HepG2 (cell line): ENCODE results near the gene SREK1. TPM values are rescaled to one million over a fixed set of nuclear protein-coding genes. Genes with fewer than 3 reads are reported as not detected.
A peak's percentile ranks its signal among the peaks of the same experiment; 100 is the strongest.

ENCODE experiments used
- ELF1 ChIP-seq: sonication (generic); formaldehyde crosslinking; IDR thresholded peaks from 2 replicates; pipeline ENCODE4 v1.4.0; 2020; ENCODE audit warnings: missing genetic modification reagents
- HIC2 ChIP-seq: sonication (generic); formaldehyde crosslinking; IDR thresholded peaks from 2 replicates; pipeline ENCODE4 v1.9.0; 2022; ENCODE audit warnings: low read depth, missing genetic modification reagents
- HNRNPH1 ChIP-seq: fragments of 200-400 bp; formaldehyde crosslinking; optimal IDR thresholded peaks from 2 replicates; pipeline ENCODE3; 2017; ENCODE audit warnings: mild to moderate bottlenecking, low read depth, low read length
- RARA ChIP-seq: IDR thresholded peaks from 2 replicates; pipeline ENCODE4 v1.6.1; 2016; ENCODE audit warnings: missing genetic modification reagents, missing compliant biosample characterization
- SIN3A ChIP-seq: IDR thresholded peaks from 2 replicates; pipeline ENCODE4 v1.6.1; 2011; ENCODE audit warnings: low read depth, mild to moderate bottlenecking, control low read depth, low read length, borderline replicate concordance
- SMAD3 ChIP-seq: sonication (generic); formaldehyde crosslinking; IDR thresholded peaks from 2 replicates; pipeline ENCODE4 v1.4.0; 2020; ENCODE audit warnings: missing genetic modification reagents
- SMARCC2 ChIP-seq: fragments of 450-650 bp; IDR thresholded peaks from 2 replicates; pipeline ENCODE4 v1.6.1; 2017; ENCODE audit warnings: antibody characterized with exemption, mild to moderate bottlenecking
- TBP ChIP-seq: sonication (generic); formaldehyde crosslinking; IDR thresholded peaks from 2 replicates; pipeline ENCODE4 v1.5.0; 2020; ENCODE audit warnings: missing genetic modification reagents
- TMF1 ChIP-seq: sonication (generic); formaldehyde crosslinking; IDR thresholded peaks from 2 replicates; pipeline ENCODE4 v1.8.1; 2022; ENCODE audit warnings: low read depth, missing genetic modification reagents
- YEATS2 ChIP-seq: sonication (generic); formaldehyde crosslinking; IDR thresholded peaks from 2 replicates; pipeline ENCODE4 v1.4.0; 2020; ENCODE audit warnings: missing genetic modification reagents, borderline replicate concordance
- YY1 ChIP-seq: IDR thresholded peaks from 2 replicates; pipeline ENCODE4 v1.6.1; 2011; ENCODE audit warnings: low read length, low read depth, moderate library complexity, mild to moderate bottlenecking; ENCODE audit not compliant: insufficient read depth, insufficient replicate concordance
- ZFP36L1 ChIP-seq: sonication (generic); formaldehyde crosslinking; IDR thresholded peaks from 2 replicates; pipeline ENCODE4 v1.8.0; 2022; ENCODE audit warnings: mild to moderate bottlenecking, missing genetic modification reagents, moderate library complexity
- ZMAT3 ChIP-seq: sonication (generic); formaldehyde crosslinking; conservative IDR thresholded peaks from 2 replicates; pipeline ENCODE4 v1.7.0; 2021; ENCODE audit warnings: missing genetic modification reagents
- ZNF326 ChIP-seq: sonication (generic); formaldehyde crosslinking; IDR thresholded peaks from 2 replicates; pipeline ENCODE4 v1.4.0; 2020; ENCODE audit warnings: missing genetic modification reagents, borderline replicate concordance
- ZNF724P ChIP-seq: sonication (generic); formaldehyde crosslinking; IDR thresholded peaks from 2 replicates; pipeline ENCODE4 v1.8.0; 2022; ENCODE audit warnings: missing genetic modification reagents, borderline replicate concordance
- ZNF891 ChIP-seq: sonication (generic); formaldehyde crosslinking; IDR thresholded peaks from 2 replicates; pipeline ENCODE4 v1.5.0; 2020; ENCODE audit warnings: mild to moderate bottlenecking, missing genetic modification reagents
- polyA plus RNA-seq, 8 experiments: library from polyadenylated mRNA; depleted of rRNA in 3 of 8; stranded (reverse) in 7 of 8; unstranded in 1 of 8; fragments of >200 nt; fragmentation: Illumina TruSeq in 4 of 8; extraction: Trizol in 4 of 8; gene quantifications; 2 replicates each; pipeline versions ENCODE4 v1.2.1 to v1.2.3, GENCODE V29; 2011 to 2016; ENCODE audit warnings: low read depth in 4 of 8, missing spikeins in 1 of 8, mixed read lengths in 1 of 8; ENCODE audit not compliant: insufficient read depth in 1 of 8
- total RNA-seq, 5 experiments: library from RNA; depleted of rRNA; stranded (reverse); fragments of >200 nt; fragmentation: Illumina TruSeq; extraction: Trizol; gene quantifications; 2 replicates each; pipeline ENCODE4 v1.2.3, GENCODE V29; 2016; ENCODE audit warnings: low read depth in 1 of 5
- TF ChIP-seq, protein P1 (sequence below): sonication (generic); formaldehyde crosslinking; conservative IDR thresholded peaks from 2 replicates; pipeline ENCODE4 v1.4.0; 2020; ENCODE audit warnings: missing genetic modification reagents
- TF ChIP-seq, protein P2 (sequence below), 2 experiments: sonication (generic) in 1 of 2; formaldehyde crosslinking in 1 of 2; IDR thresholded peaks; 2 replicates each; pipeline versions ENCODE4 v1.6.1 to v1.9.0; 2014 to 2022; ENCODE audit warnings: antibody characterized with exemption in 1 of 2, borderline replicate concordance in 1 of 2, inconsistent platforms in 1 of 2, low read depth in 1 of 2, missing genetic modification reagents in 1 of 2

SREK1 gene
- total and polyA plus RNA-seq, 2 of the 13 experiments (the other 11 are each of a cell fraction or from before 2014, with no cell fraction given), result 60.6 to 90.9 TPM

DNA sequence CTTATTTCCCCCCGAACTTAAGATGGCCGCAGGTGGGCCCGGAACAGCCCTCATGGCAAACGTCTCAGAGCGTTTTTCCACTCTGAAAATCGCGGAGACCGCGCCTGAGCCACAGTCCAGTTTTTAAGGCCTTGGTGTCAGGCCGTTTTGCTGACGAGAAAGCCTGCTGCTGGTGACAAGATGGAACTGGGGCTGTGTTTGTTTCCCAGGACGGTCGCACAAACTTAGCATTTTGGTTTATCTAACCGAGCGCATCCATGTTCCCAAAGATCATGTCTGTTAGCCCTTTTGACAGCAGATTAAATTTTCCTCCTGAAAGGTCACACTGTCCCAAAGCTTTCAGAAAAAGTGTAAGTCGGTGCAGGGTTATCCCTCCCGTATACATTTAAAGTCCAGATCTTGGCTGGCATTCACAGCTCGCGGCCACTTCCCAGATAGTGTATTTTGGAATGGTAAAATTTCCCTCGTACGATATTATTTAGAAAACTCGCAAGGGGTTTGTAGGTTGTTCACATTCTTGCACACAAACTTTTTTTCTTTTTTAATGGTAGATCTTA, 812 bp downstream of the SREK1 start (continued):
- TF ChIP-seq HIC2 (CRISPR knock-in tag), result peak; percentile 9; the same call in 1 of the 2 replicates
- peak; percentile 17; the same call in 1 of the 2 replicates for TF ChIP-seq RARA (CRISPR knock-in tag)
- TF ChIP-seq ZNF326 (CRISPR knock-in tag), result no peak
- TF ChIP-seq YY1, result peak; percentile 96
- TF ChIP-seq ZNF724P (CRISPR knock-in tag), result 0 out of 2 replicates have a peak, but pooled peaks have one; percentile 11
- TF ChIP-seq, protein P1, sequence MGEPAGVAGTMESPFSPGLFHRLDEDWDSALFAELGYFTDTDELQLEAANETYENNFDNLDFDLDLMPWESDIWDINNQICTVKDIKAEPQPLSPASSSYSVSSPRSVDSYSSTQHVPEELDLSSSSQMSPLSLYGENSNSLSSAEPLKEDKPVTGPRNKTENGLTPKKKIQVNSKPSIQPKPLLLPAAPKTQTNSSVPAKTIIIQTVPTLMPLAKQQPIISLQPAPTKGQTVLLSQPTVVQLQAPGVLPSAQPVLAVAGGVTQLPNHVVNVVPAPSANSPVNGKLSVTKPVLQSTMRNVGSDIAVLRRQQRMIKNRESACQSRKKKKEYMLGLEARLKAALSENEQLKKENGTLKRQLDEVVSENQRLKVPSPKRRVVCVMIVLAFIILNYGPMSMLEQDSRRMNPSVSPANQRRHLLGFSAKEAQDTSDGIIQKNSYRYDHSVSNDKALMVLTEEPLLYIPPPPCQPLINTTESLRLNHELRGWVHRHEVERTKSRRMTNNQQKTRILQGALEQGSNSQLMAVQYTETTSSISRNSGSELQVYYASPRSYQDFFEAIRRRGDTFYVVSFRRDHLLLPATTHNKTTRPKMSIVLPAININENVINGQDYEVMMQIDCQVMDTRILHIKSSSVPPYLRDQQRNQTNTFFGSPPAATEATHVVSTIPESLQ (CRISPR knock-in tag), result no peak
- no peak for TF ChIP-seq SMARCC2
- no peak for TF ChIP-seq ZMAT3 (CRISPR knock-in tag)
- TF ChIP-seq, protein P2, sequence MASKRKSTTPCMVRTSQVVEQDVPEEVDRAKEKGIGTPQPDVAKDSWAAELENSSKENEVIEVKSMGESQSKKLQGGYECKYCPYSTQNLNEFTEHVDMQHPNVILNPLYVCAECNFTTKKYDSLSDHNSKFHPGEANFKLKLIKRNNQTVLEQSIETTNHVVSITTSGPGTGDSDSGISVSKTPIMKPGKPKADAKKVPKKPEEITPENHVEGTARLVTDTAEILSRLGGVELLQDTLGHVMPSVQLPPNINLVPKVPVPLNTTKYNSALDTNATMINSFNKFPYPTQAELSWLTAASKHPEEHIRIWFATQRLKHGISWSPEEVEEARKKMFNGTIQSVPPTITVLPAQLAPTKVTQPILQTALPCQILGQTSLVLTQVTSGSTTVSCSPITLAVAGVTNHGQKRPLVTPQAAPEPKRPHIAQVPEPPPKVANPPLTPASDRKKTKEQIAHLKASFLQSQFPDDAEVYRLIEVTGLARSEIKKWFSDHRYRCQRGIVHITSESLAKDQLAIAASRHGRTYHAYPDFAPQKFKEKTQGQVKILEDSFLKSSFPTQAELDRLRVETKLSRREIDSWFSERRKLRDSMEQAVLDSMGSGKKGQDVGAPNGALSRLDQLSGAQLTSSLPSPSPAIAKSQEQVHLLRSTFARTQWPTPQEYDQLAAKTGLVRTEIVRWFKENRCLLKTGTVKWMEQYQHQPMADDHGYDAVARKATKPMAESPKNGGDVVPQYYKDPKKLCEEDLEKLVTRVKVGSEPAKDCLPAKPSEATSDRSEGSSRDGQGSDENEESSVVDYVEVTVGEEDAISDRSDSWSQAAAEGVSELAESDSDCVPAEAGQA (IDR thresholded peaks at IDR 0.05; ENCODE audit: low read depth), result peak; percentile 87; the same call in 1 of the 2 replicates
- TF ChIP-seq, protein P2 (CRISPR knock-in tag; IDR thresholded peaks at IDR 0.05; ENCODE audit: borderline replicate concordance), result no peak
- no peak for TF ChIP-seq ZNF891 (CRISPR knock-in tag)
- TF ChIP-seq HNRNPH1, result no peak
- no peak for TF ChIP-seq YEATS2 (CRISPR knock-in tag)
- peak; percentile 17; the same call in 1 of the 2 replicates for TF ChIP-seq TMF1 (CRISPR knock-in tag)
- 0 out of 2 replicates have a peak, but pooled peaks have one; percentile 45 for TF ChIP-seq ELF1 (CRISPR knock-in tag)
- no peak for TF ChIP-seq SMAD3 (CRISPR knock-in tag)
- TF ChIP-seq SIN3A, result peak; percentile 68
- no peak for TF ChIP-seq ZFP36L1 (CRISPR knock-in tag)
- no peak for TF ChIP-seq TBP (CRISPR knock-in tag)
